NOMO-1 treated with DMSO at 0.1 percent for 48 hours (cell line): Measurements from ENCODE around the gene BIN1.

ENCODE experiments used
- DNase-seq: peaks from one replicate; lab custom pipeline; 2025; ENCODE audit not compliant: unreplicated experiment; lab: John Stamatoyannopoulos, UW

The BIN1 gene

DNA sequence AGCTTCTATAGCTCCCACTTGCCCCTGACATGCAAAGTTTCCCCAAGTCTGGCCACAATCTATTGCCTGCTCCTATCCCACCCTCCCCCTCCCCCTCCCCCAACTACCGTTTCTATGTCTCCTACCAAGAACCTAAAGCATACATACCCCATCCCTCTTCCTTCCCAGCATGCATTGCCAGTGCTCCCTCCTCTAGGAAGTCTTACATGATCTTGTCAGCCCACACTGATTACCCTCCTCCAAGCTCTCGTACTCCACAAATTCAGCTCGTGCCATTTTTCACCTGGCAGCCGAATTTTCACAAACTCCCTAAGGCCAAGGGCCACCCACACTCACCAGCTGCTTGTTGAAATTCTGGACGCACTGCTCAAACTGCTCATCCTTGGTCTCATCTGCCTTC, 30.7 kb downstream of the BIN1 start:
- DNase-seq, result no peak

DNA sequence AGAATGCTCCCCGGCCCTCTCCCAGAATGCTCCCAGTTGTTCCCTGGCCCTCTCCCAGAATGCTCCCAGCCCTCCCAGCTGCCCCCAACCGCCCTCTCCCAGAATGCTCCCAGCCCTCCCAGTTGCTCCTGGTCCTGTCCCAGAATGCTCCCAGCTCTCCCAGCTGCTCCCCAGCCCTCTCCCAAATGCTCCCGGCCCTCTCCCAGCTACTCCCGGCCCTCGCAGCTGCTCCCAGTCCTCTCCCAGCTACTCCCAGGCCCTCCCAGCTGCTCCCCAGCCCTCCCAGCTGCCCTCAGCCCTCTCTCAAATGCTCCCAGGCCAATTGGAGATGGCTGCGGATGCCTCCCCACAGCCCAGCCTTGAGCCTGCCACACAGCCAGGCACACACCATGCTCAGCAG, 31.1 kb downstream of the BIN1 start:
- no peak for DNase-seq

DNA sequence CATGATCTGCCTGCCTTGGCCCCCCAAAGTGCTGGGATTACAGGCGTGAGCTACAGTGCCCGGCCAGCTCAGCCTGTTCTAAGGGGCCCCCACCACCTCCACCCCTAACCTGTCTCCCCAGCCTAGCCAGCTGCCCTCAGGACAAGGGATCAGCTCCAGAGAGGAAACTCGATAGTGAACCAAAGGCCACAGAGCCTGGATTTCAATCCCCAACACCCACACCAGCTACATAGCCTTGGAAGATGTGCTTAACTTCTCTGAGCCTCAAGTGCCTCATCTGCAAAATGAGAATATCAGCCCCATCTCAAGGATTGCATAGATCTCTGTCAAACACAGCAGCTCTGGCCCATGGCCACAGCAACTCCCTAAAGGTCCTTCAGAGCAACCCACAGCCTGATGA, 32.0 kb downstream of the BIN1 start:
- DNase-seq, result no peak

DNA sequence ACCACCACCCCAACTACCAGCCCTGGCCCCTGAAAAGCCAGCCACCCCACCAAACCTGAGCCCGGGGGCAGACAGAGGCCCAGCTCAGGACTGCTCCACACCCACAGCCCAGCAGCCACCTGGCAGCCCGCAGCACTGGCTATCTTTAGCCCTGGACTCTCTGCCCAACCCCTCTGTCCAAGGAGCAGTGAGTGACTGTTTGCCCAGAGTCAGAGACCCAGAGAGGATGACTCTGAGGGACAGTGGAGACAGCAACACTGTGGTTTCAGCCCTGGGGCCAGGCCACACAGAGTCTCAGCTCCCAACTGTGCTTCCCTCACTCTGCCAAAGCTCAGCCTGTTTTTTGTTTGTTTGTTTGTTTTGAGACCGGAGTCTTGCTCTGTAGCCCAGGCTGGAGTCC, 32.6 kb downstream of the BIN1 start:
- DNase-seq, result no peak

DNA sequence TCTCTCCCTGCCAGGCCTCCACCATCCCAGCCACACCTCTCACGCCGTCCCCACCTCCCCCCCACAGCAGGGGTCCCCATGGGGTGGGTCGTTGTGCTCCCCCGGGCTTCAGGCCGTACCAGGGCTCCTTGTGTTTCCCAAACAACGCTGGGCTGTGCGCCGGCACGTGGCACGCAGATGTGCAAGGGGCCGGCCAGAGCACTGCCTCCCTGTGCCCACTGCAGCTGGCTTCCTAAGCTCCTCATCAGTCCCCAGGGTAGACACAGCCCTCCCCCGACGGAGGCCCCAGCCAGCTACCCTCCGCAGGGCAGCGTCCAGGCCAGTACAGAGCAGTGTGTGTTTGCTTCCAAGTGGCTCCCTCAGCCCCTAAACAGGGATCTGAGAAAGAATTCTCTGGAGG, 34.0 kb downstream of the BIN1 start:
- no peak for DNase-seq

DNA sequence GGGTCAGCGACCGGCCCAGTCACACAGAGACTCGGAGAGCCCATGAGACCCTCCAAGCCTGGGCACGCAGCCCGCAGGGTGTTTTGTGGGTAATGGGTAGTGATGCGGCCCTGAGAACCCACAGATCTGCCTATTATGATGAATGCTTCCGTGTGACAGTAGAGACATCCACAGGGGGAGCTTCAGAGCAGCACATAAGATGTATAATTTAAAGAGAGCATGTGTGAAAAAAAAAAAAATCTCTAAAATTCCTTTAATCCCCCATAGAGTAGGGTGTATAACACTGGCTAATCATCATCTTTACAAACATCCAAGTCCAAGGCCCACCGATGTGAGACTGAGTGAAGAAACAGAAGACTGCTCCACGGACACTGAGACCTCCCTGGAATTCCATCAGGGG, 34.6 kb downstream of the BIN1 start:
- no peak for DNase-seq

DNA sequence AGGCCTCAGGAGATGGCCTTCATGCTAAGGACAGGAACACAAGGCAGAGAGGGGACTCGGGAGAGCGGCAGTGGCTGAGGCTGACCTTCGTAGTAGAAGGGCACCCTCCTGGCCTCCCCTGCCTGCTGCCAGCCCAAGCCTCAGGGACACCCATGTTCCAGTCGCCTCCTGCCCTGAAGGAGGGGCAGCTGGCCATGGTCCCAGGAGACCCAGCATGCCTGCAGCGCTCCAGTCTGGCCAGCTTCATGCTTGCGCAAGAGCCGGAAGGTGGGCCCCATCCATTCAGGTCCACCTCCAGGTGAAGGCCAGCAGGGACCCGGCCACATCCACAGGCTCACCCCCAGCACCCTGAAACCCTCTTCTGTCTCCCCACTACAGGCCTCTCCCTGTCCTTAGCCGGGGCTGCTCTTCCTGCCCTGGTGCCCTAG, 35.0 kb downstream of the BIN1 start:
- DNase-seq, result no peak

DNA sequence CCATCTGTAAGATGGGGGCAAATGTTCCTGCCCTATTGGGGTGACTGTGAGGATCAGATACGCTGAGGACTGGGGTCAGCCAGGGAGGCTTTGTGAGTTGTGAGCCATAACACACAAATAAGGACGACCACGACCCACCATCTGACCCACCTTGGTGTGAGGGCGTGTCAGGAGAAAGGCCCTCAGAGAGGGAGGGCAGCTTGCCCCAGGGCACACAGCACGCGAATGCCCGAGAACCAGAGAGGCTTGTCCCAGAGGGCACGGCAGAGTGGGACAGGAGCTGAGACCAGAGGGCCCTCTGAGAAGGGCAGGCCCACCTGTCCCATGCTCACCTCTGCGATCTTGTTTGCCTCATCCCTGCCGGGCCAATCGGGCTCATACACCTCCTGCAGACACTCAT, 36.7 kb downstream of the BIN1 start:
- DNase-seq, result no peak

DNA sequence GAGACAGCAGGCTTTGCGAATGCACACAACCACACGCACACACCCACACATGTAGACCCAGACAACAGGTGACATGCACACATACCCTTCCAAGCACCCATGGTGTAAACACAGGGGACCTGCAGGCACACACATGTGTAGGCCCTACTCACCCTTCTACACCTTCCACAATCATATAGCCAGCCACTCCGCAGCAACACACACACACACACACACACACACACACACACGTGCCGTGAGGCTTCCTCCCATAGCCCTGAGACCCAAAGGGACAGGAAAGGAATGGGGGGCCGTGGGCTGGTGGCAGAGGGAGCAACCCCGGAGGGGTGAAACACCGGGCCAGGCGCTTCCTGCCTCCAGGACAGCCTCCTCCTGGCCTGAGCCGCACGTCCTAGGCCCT, 37.4 kb downstream of the BIN1 start:
- no peak for DNase-seq

DNA sequence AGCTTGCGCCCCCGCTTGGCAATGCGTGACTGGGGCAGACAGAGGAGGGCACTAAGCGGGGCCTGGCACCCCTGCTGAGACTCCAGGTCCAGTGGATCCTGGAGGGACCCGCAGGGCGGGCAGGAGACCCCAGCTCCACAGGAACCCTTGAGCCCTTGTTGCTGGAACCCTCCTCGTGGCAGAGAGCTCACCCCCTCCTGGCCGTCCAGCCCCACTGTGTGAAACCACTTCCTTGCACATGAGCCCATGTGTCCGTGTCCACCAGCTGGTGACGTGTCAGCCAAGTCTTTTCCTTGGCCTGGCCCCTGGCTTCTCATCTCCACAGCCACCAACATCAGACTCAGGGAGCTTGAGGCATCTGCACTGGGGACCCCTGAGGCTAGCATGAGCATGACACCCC, 38.0 kb downstream of the BIN1 start:
- DNase-seq, result no peak

DNA sequence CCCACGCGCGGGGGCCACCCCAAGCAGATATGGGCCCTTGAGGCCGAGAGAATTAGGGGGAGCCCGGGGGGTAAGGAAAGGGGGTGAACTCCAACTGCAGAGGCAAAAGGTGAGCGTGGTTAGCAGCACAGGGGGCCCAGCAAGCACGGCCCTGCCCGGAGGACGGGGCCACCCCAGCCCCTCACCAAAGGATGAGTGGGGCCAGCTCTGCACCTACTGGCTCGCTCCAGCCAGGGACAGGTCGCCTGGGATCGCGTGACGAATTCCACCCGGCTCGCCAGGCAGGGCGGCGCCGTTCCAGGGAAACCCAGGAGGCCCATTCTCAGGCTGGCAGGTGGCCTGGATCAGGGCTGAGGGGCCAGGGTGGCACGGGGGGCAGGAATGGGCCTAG, 38.6 kb downstream of the BIN1 start:
- no peak for DNase-seq

DNA sequence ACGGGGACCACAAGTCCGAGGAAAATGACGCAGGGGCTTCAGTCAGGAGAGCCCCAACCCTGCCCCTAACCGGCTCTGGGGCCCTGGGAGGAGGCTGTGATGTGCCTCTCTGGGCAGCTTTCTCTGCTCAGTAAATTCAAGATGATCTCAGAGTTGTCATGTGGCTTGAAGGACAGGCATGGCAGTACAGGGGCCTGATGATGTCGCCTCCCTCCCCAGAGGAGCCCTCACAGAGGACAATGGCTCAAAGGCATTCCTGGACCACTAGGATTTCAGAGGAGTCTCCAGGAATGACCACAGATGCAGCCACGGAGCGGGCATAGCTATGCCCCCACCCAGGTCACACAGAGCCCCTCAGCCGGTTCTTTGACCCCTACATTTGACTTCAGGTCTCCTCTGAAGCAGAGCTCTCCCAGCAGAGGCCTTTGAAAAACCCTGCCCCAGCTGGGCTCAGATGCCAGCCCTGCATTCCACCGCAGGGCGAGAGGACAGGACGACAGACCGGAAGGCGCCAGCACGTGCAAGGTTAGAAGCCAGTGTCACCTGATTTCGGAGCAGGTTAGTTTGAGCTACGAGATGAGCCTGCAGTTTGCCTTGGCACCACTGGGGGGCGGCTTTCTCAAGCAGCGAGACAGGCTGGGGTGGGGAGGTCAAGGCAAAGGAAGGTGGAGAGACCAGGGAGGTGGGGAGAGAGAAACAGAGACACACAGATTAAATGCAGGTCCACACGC, 39.2 kb downstream of the BIN1 start:
- DNase-seq, result peak; percentile 9

DNA sequence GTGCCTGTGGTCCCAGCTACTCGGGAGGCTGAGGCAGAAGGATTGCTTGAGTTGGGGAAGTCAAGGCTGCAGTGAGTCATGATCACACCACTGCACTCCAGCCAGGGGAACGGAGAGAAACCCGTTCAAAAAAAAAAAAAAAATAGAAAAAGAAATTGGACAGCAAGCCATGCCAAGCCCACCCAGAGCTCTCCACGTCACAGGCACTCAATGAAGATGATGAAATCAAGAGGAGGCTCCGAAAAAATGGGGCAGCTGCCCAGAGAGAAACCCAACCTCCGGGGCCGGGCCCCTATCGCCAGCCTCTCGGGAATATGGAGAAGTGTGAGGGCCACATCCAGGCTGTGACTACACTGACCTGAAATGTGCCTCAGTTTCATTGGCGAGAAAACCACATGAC, 40.0 kb downstream of the BIN1 start:
- DNase-seq, result no peak

DNA sequence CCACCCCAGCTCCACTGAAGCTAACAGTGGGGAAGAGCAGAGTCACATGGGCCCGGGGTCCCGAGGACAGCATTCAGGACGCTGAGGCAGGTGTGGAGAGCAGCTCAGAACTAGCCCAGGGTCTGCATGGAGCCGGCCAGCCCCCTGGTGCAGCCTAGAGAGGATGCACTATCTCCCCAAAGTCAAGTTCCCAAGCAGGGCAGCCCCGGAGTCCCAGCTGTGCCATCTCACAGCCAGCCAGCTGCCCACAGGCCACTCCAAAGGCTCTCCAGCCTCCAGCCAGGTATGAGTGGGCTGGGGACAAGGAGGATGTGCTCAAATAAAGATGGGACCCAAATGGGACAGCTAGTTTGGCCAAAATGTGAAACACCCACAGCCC, 41.0 kb downstream of the BIN1 start:
- no peak for DNase-seq

DNA sequence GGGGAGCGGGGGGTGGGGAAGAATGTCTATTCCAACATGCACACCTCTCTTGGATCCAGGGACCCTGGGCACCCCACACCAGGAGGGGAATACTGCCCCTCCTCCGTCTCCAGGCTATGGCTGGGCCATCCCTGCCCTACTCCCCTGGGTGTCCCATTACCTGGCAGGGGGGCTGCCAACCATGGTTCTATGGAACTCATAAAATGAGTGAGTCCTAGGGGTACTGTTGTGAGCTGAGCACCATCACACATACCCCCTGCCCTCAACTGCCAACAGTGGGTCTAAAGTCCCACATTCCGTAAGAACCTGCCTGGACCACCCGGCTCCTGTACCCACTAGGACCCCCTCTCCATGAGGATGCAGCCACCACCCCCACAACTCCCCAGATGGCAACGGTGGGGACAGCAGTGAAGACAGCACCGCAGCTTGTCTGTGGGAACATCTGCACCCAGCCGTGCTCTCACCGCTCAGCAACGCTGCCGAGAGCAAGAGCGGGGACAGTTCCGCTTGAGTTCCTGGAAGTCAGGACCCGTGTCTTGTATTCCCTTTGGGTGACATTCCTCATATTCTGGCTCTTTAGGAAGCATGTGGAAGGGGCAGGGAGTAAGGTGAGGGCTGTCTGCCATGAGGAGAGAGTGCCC, 41.5 kb downstream of the BIN1 start:
- no peak for DNase-seq

DNA sequence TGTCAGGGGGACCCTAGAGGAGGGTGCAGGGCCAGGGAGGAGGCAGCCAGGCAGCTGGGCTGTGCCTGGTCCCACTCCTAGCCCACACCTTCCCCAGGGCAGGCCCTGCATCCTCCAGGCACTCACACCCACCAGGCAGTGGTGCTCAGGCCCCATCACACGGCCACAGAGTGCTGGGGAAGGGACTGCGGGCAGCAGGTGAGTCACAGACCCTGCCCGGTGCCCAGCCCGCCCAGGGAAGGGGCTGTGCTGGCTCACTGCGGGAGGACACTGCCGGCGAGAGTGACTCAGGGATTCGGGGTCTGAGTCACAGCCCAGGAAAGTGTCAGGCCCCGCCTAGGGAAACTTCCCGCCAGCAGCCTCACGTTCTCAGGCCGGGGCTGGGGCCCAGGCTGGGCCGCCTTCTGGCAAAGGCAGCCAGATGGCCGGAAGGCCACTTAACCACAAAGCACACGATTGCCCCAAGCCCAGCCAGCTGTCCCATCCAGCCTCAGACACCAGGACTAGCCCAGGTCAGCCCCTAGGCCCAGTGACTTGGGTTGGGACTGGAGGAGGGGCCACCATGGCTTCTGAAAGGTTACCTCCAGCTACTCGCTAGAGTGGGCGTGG, 42.2 kb downstream of the BIN1 start:
- peak; percentile 90 for DNase-seq

DNA sequence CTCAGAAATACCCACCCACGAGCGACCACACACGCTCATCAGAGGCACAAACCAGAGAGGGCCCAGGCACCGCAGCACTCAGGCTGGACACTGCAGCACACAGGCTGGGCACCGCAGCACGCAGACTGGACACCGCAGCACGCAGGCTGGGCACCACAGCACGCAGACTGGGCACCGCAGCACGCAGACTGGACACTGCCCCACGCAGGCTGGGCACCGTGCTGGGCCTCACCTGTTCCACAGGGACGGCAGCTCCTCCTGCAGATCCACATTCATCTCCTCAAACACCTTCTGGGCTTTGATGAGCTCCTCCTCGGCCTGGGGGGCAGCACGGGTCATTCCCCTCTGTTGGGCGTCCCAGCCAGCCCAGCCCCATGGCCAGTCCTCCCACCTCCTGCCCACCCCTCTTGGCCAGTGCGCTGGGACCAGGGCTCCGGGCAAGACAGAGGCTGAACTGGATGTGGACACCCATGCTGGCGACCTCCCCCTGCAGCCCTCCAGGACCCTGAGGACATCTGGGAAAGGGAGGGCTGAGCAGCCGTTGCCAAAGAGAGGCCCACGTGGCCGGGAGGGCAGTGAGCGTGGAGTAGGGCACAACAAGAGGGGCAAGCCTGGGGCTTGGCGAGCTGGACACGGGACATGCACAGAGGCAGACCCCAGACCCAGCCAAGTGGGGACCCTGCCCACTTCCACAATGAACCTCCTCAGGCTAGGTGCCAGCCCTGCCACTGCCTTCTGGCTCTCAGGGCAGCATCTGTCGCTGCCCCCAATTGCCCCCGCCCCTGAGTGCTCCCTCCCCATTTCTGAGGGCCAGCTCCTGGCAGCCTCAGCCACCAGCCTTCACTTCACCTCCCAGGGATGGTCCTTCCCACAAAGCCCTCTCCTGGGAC, 43.0 kb downstream of the BIN1 start:
- DNase-seq, result no peak

DNA sequence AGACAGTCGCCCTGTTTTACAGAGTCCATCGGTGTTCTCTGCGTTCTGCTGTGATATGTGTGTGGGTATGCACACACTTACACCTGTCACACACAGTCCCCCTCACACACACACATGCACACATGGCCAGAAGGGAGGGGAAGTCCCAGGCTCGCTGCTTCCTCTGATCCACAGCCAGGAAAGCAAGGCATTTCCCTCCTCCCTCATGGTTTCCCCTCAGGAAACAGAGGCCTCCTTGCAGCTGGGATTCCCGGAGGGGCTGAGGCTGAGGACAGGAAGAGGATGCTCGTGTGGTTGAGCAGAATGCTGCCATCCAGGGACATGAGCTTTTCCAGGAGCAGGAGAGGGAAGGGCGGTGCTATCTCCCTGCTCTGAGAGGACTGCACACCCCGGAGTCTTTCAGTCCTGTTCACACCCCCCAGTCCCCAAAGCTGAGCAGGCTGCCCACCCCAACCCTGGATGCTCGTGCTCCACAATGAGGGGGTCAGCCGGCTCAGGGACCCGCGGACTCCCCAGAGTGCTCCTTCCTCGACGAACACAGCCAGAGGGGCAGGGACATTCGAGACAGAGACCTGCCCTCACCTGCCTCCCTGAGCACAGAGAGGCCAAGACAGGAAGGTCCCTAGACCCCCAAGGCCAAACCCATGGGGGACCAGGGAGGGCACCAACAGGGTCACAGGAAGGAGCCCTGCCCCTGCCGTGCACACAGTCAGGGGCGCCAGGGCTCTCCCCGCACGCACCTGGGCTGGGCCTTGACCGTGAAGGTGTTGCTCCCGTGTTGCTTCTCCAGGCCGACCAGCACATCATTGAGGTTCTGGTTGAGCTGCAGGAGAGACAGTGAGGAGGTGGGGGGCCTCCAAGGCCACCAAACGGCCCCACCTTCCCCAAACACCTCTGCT, 45.3 kb downstream of the BIN1 start:
- no peak for DNase-seq

DNA sequence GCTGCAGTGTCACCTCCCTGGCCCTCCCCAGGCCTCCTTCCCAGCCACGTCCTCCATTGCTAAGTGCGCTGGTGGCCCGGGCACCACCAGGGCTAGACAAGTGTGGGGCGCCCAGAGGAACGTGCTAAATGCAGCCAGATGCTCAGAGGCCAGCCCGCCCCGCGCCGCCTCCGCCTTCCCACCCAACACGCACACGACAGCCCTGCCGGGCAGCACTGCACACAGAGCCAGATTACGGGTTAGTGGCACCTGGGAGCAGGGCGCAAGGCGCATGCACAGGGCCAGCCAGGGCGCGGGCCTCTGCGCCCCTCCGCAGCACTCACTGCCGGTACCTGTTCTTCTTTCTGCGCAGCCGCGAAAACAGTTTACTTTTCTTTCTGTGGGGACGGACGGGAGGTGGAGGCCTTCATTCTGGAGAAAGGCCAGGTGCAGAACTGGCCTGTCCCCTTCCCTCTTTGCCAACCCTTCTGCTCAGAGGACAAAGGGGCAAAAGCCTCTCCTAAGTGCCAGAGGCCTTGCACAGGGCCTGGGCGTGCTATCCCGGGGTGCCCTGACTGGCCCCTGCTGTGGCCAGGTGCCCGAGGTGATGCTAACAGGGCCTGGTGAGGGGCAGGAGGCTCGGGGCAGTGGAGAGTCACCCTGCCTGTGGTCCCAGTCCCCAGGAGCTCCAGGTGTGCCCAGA, 46.5 kb downstream of the BIN1 start:
- no peak for DNase-seq

DNA sequence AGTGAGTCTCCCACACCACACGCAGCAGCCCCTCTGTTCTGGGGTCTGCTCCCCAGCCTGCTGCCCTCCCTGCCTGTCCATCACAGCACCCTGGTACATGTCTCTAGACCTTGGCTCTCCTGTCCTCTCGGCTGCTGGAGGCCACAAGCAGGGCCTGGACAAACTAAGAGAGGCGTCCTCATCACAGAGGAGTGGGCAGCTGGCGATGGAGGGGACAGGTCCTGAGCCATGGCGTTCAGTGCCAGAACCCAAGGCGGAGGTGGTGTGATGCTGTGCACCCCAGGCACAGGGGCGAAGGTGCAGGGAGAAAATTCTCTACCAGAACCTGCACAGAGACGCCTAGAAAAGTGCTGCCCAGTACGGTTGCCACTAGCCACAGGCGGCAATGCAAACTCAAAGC, 47.4 kb downstream of the BIN1 start:
- no peak for DNase-seq
